Bronchial epithelial cell (primary cell): ENCODE data around the gene TMCO4. TPM values are rescaled to one million over a fixed set of nuclear protein-coding genes. Genes with fewer than 3 reads are reported as not detected.

Experiments
- DNase-seq: peaks from one replicate; pipeline ENCODE4 v3.0.0-alpha.2; 2010; ENCODE audit warnings: low read depth
- FAIRE-seq: peaks from 2 replicates; lab custom pipeline; 2011; peaks lifted over from hg19 to GRCh38; lab: Jason Lieb, UNC
- H3K27me3 ChIP-seq: 2 replicates; pipeline ENCODE4 v1.5.1; 2011; ENCODE audit warnings: low read length; ENCODE audit not compliant: control insufficient read depth, insufficient read depth
- H3K36me3 ChIP-seq: 2 replicates; pipeline ENCODE4 v1.5.1; 2011; ENCODE audit warnings: low read length; ENCODE audit not compliant: control insufficient read depth, insufficient read depth
- H3K4me3 ChIP-seq: 2 replicates; pipeline ENCODE4 v1.5.1; 2011; ENCODE audit warnings: mild to moderate bottlenecking, low read depth, low read length, control low read depth
- CTCF ChIP-seq: IDR thresholded peaks from 2 replicates; pipeline ENCODE4 v1.5.1; 2011; ENCODE audit warnings: mild to moderate bottlenecking, moderate library complexity, low read length, control low read depth, inconsistent platforms; ENCODE audit not compliant: insufficient read depth, severe bottlenecking
- total RNA-seq: library from RNA; depleted of rRNA; stranded (reverse); fragments of >200 nt; gene quantifications from 2 replicates; pipeline ENCODE4 v1.2.1, GENCODE V29; 2014

TMCO4 gene
- total RNA-seq, 1 donor from 2014 or later = 2.6 TPM

- H3K36me3 ChIP-seq = no peaks in the 10 kb centered on the region
- no peaks in the 10 kb centered on the region for H3K27me3 ChIP-seq
- no peak for FAIRE-seq
- no peak overlapping the region for H3K4me3 ChIP-seq
- TF ChIP-seq CTCF = no peak
- no peak for DNase-seq
Observed at GRCh38 chr1:19734472-19734999, 65.2 kb downstream of the TMCO4 start.

GRCh38 chr1:19734056-19734455 lies 65.7 kb downstream of the TMCO4 start:
- no peak for DNase-seq
- Histone ChIP-seq H3K27me3 (no peaks in the 10 kb centered on the region), H3K36me3 (no peaks in the 10 kb centered on the region), H3K4me3 (no peak overlapping the region)
- TF ChIP-seq CTCF = no peak
- no peak for FAIRE-seq

- Histone ChIP-seq H3K4me3 (no peak overlapping the region), H3K36me3 (no peaks in the 10 kb centered on the region), H3K27me3 (no peaks in the 10 kb centered on the region)
- DNase-seq (no peak), FAIRE-seq (no peak)
- TF ChIP-seq CTCF = no peak
Observed at GRCh38 chr1:19733615-19734014, 66.1 kb downstream of the TMCO4 start.

GRCh38 chr1:19731311-19731821 lies 68.3 kb downstream of the TMCO4 start:
- H3K27me3 ChIP-seq = no peaks in the 10 kb centered on the region
- no peak overlapping the region for H3K4me3 ChIP-seq
- FAIRE-seq = no peak
- no peak for TF ChIP-seq CTCF
- DNase-seq = no peak
- H3K36me3 ChIP-seq = no peaks in the 10 kb centered on the region

GRCh38 chr1:19730793-19731192 lies 68.9 kb downstream of the TMCO4 start:
- FAIRE-seq (no peak), DNase-seq (no peak)
- no peak for TF ChIP-seq CTCF
- Histone ChIP-seq H3K36me3 (no peaks in the 10 kb centered on the region), H3K27me3 (no peaks in the 10 kb centered on the region), H3K4me3 (no peak overlapping the region)

GRCh38 chr1:19730232-19730631 lies 69.5 kb downstream of the TMCO4 start:
- Histone ChIP-seq H3K4me3 (no peak overlapping the region), H3K36me3 (no peaks in the 10 kb centered on the region), H3K27me3 (no peaks in the 10 kb centered on the region)
- FAIRE-seq = peak; percentile 93
- TF ChIP-seq CTCF = no peak
- DNase-seq = no peak
